ENCODE measurements around the gene ARPIN.

The ARPIN gene

DNA sequence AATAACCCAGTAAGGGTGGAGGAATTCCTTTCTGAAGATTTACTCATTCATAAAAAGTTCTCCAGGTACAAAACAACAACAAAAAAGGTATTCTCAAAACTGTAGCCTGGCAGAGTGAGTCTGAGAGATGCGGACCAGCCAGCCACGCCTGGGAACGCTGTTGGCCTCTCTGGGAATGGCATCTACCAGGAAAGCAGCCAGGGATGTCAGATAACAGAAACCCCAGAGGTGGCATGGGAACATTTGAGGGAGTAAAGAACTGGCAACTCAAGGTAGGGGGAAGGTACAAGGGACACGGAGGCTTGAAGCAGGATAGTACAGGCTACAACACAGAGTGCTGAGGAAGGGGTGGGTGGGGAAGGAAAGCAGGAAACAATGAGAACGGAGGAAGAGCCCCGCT, 11.9 kb downstream of the ARPIN start:
- TF ChIP-seq, protein P1, sequence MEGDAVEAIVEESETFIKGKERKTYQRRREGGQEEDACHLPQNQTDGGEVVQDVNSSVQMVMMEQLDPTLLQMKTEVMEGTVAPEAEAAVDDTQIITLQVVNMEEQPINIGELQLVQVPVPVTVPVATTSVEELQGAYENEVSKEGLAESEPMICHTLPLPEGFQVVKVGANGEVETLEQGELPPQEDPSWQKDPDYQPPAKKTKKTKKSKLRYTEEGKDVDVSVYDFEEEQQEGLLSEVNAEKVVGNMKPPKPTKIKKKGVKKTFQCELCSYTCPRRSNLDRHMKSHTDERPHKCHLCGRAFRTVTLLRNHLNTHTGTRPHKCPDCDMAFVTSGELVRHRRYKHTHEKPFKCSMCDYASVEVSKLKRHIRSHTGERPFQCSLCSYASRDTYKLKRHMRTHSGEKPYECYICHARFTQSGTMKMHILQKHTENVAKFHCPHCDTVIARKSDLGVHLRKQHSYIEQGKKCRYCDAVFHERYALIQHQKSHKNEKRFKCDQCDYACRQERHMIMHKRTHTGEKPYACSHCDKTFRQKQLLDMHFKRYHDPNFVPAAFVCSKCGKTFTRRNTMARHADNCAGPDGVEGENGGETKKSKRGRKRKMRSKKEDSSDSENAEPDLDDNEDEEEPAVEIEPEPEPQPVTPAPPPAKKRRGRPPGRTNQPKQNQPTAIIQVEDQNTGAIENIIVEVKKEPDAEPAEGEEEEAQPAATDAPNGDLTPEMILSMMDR (IDR thresholded peaks at IDR 0.05; ENCODE audit: control insufficient read depth, insufficient read depth, low read depth, low read length, missing control alignments), result no peak
- DNase-seq (ENCODE audit: low read depth), result no peak
- H3K4me3 ChIP-seq (ENCODE audit: control insufficient read depth, low read depth, low read length), result no peak overlapping the region

- no peak for DNase-seq (ENCODE audit: low read depth)
- TF ChIP-seq, protein P1 (IDR thresholded peaks at IDR 0.05; ENCODE audit: control insufficient read depth, insufficient read depth, low read depth, low read length, missing control alignments), result no peak
- no peak overlapping the region for H3K4me3 ChIP-seq (ENCODE audit: control insufficient read depth, low read depth, low read length)
Observed at GRCh38 chr15:89899951-89900567, 12.7 kb downstream of the ARPIN start.

GRCh38 chr15:89899295-89899945, 13.3 kb downstream of the ARPIN start:
- TF ChIP-seq, protein P1 (IDR thresholded peaks at IDR 0.05; ENCODE audit: control insufficient read depth, insufficient read depth, low read depth, low read length, missing control alignments), result no peak
- DNase-seq (ENCODE audit: low read depth), result no peak
- no peak overlapping the region for H3K4me3 ChIP-seq (ENCODE audit: control insufficient read depth, low read depth, low read length)

DNA sequence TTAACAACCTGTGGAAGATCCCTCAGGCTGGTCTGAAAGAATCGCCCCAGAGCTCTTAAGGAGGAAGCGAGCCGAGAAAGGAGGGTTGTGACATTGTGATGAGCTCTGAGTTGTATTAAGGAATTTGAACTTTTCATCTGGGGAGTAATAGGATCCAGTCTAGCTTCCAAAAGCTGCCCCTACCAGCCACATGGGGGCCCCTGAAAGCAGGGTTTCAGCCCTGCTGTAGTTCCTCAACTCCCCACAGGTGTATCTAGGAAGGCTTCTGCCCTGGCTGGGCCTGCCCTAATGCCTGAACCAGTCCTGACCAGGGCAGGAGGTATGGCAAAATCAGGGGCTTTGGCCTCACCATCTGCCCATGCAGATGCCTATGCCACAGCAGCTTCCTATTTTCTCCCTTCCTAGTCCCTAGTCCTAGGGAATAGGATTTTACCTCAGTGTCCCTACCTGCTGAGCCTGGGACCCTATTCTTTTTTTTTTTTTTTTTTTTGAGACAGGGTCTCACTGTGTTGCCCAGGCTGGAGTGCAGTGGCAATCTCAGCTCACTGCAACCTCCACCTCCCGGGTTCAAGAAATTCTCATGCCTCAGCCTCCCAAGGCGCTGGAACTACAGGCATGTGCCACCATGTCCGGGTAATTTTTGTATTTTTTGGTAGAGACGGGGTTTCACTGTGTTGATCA, 14.0 kb downstream of the ARPIN start:
- no peak overlapping the region for H3K4me3 ChIP-seq (ENCODE audit: control insufficient read depth, low read depth, low read length)
- TF ChIP-seq, protein P1 (IDR thresholded peaks at IDR 0.05; ENCODE audit: control insufficient read depth, insufficient read depth, low read depth, low read length, missing control alignments), result peak; percentile 60
- no peak for DNase-seq (ENCODE audit: low read depth)

- H3K4me3 ChIP-seq (ENCODE audit: control insufficient read depth, low read depth, low read length), result no peak overlapping the region
- no peak for DNase-seq (ENCODE audit: low read depth)
- TF ChIP-seq, protein P1 (IDR thresholded peaks at IDR 0.05; ENCODE audit: control insufficient read depth, insufficient read depth, low read depth, low read length, missing control alignments), result no peak
Observed at GRCh38 chr15:89898146-89898545, 14.6 kb downstream of the ARPIN start.

DNA sequence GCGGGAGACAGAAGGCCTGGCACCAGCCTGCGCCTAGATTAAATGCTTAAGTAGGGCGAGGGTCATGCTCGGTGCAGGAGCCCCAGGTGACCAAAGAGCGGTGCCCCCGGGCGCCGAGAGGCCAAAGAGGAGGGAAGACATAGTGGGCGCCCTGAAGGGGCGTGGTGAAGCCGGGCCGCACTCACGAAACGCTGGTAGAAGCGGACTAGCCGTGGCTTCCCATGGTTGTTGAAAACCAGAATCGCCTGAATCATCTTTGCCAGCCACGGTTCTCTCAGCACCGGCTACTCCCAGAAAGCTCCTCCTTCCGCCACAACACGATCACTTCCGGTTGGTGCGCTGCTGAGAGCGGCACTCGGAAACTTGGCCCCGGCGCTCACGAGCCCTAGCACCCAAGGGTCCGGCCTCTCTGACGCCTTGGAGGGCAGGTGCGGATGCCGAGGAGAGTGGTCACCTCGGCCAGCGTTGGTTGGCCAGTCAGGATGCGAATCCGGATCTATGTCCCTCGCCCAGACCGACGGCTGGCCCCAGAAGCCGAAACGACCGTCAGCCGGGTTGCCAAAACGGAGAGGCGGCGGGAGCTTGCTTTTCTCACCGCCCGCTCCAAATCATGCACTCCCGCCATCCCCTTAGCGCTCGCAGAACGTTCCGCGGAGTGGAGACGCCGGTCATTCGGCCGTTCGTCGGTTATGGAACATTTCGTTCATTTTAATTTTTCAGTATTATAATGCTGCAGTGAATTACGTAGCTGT, 18.9 kb downstream of the ARPIN start, which contains the start of gene AP3S2:
TSS of gene AP3S2 (minus strand) at position 299 of the 752 bp plus-strand sequence. CDS start at position 254, 45 bp downstream.
- TF ChIP-seq, protein P1 (IDR thresholded peaks at IDR 0.05; ENCODE audit: control insufficient read depth, insufficient read depth, low read depth, low read length, missing control alignments), result no peak
- peak; percentile 71 for DNase-seq (ENCODE audit: low read depth)
- peak within 1 kb of the TSS; percentile 69 for H3K4me3 ChIP-seq (ENCODE audit: control insufficient read depth, low read depth, low read length)
